CD4-positive, alpha-beta T cell treated with Interleukin-4 for 1 hour (primary cell): ENCODE results near the gene ARHGAP19.
A peak's percentile ranks its signal among the peaks of the same experiment; 100 is the strongest.
"Not testable (repeated sequence)": the region's sequence is repeated elsewhere in the genome, so short reads cannot be mapped to it uniquely, and the experiment has no call there.

Experiments
- DNase-seq, 2 donors: peaks; one replicate each; pipeline ENCODE4 v3.0.0-alpha.2; 2020 to 2022

Gene ARHGAP19

DNA sequence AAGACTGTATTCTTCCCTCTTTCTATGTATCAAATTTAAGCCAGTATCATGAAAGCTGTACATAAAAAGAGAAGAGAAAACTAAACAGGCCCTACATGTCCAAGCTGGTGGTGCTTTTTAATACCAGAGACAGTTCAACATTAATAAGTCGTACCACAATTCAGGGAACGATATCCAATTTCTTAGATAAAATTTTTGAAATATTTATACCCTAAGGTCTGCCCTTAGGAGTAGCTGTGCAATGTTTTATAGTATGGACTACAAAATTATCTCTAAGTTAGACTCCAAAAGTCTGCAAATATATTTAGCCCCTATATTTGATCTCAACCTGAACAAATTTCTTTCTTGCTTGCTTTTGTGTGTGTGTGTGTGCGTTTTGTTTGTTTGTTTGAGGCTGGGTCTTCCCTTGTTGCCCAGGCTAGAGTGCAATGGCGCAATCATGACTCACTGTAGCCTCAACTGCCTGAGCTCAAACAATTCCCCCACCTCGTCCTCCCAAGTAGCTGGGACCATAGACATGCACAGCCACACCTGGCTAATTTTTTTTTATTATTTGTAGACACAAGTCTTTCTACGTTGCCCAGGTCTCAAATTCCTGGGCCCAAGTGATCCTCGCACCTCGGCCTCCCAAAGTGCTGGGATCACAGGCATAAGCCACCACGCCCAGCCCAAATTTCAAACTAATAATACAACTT is 13.2 kb downstream of the ARHGAP19 start:
- peak in 1 of 2 donors; percentile 21 for DNase-seq

DNA sequence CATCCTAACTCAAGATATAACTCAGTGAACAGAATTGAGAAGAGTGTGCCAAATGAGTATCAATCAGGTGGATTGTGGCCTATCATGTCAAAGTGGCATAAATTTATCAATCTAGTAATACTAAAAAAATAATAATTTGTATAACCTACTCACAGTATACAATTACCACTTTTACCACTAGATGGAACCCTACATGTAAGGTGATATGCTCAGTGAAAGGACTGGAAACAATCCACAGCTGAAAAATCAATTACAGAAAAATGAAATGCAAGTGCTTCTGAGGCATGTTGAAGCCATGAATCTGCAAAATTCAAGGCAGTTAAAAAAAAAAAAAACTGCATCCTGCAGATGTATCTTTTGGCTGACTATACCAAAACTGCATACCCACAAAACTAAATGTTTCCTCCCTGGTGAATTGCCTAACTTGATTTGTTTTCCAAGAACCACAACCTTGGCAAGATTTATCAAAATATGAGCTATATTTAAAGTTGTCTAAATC is 13.9 kb downstream of the ARHGAP19 start:
- DNase-seq: peak in 1 of 2 donors; percentile 69

DNA sequence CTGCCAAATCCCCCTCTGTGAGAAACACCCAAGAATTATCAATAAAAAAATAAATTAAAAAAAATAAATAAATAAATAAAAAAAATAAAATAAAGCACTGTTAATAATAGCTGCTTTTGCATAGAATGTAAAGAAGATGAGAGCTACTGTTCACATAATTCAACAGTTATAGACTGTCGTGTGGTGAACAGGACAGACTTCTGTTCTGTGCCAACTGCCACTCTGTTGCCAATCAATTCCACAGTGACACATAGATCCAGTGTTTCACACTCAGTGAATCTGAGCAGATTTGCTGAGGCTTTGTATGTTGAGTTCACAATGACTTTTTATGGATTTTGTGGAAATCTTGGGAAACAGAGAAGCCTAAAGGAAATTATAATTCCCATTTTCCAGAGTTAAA is 14.9 kb downstream of the ARHGAP19 start:
- no peak for DNase-seq

DNA sequence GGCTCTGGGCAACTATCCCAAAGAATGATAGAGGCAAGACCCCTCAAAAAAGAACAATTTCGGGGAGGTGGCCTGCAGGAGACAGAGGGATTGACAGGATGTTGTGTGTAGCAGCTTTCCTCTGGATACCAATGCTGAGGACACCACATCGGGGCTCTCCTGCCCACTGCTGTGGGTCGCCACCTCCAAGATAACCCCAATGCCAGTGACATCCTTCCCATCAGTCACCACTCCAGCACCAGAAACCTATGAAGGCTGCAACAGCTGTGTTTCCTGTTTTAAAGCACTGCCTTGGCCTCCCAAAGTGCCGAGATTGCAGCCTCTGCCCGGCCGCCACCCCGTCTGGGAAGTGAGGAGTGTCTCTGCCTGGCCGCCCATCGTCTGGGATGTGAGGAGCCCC is 17.6 kb downstream of the ARHGAP19 start:
- DNase-seq: no peak

DNA sequence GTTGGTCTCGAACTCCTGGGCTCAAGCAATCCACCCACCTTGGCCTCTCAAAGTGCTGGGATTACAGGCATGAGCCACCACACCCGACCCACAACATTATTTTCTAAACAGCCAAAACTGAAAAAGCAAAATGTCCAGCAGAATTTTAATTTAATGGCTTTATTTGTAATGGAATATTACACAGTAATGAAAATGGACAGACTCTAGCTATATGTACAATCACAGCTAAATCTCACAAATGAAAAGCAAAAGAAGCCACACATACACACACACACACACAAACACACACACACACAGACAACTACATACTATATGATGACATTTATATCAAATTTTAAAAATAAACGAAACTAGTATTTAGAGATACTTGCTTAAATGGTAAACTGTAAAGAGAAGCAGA is 18.7 kb downstream of the ARHGAP19 start:
- no peak for DNase-seq

DNA sequence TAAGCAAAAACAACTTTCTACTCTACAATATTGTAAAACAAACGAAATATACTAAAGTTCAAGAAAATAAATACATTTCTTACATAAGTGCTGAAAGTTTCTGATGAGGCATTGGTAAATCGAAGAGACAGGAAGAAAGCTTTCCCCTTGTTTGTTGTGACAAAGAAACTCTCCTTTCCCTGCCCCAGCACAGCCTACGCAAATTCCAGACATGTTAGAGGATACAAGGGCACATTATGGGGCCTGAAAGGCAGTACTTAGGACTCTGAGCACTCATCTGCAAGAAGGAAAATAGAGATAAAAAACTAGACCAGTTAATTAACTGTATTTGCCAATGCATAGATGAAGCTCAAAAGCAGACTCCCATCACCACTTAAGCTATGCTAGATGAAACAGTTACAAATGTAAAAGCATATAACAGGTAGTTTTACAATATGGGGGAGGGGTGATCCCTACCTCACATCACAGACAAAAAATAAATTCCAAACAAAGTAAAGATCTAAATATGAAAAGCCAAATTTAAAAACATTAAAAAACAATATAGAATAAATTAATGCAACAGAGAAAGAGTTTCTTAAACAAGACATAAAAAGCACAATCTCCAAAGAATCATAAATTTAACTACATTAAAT is 21.8 kb downstream of the ARHGAP19 start:
- DNase-seq: no peak

DNA sequence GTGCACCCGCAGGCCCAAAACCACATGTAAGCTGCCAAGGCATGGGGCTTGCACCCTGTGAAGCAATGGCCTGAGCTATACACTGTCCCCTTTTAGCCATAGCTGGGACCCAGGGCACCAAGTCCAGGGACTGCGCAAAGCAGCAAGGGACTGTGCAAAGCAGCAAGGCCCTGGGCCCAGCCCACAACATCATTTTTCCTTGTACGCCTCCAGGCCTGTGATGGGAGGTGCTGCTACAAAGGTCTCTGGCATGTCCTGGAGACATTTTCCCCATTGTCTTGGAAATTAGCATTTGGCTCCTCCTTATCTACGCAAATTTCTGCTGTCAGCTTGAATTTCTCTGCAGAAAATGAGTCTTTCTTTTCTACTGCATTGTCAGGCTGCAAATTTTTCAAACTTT is 24.8 kb downstream of the ARHGAP19 start:
- no peak for DNase-seq

DNA sequence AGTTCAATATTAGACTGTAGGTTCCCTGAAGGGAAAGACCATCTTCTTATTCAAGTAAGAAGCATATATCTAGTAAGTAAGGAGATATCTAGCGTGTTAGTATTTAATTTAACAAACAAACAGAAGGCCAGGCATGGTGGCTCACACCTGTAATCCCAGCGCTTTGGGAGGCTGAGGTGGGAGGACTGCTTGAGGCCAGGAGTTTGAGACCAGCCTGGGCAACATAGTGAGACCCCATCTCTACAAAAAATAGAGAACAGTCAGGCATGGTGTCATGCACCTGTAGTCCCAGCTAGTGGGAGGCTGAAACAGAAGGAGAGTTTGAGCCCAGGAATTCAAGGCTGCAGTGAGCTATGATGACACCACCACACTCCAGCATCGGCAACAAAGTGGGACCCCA is 27.3 kb downstream of the ARHGAP19 start:
- DNase-seq: not testable (repeated sequence)

DNA sequence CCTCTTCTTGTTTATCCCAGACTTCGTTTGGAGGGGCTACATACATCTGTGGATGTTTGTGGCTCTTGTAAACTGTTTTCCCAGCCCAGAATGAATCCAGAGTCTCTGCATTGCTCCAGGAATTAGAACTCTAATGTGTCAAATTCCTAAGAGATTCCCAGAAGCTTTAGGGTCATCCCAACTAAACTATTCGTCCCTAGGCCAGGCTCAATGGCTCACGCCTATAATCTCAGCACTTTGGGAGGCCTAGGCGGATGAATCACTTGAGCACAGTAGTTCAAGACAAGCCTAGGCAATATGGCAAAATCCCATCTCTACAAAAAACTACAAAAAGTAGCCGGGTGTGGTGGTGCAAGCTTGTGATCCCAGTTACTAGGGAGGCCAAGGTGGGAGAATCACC is 28.5 kb downstream of the ARHGAP19 start:
- no peak for DNase-seq

DNA sequence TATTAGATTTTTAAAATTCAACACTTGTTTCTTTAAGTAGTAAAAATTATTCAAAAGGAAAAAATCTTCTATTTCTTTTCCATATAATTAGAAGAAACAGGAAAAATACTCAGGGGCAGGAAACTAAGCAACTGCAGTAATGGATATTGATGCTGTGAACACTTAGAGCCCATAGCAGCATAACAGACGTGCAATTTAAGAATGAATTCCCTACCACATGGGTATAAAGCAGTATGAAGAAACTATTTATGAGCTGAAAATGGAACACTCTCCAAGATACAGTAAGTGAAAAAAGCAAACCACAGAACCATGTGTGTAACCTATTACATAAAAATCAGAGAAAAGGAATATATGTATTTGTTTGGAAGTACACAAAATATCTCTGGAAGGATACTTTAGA is 30.8 kb downstream of the ARHGAP19 start:
- DNase-seq: no peak

DNA sequence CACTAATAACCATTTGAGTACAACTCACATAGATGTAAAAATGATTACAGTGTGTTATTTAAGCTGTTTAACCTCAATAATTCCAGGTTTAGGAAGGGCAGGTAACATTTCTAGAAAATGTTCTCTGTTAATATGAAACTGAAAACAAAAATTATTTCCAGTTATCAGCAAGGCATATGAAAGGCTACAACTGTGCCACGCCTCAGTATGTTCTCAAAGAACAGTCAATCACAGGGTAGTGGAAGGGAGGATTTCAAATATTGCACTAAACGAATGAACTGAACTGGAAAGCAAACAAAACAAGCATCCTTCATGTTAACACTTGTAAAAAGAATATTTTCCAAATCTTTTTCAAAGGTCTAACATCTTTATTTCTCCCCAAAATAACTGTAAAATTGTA is 31.3 kb downstream of the ARHGAP19 start:
- no peak for DNase-seq

DNA sequence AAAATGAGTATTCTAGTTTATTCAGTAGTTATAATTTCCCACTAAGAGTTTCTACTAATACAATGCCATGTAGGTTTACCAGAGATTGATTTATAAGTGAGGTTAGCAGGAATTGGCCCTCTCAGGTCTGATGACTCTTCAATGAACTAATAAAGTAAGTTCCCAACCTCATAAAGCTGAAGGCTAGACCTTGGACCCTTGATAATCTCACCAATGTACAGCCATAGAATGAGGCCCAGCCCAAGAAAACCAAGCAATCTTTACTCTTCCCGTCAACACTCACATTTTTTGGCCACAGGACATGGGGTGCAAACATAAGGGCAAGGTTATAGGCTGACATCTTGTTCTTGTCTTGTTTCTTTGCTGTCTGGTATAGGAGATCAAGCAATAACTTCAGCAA is 33.3 kb downstream of the ARHGAP19 start:
- DNase-seq: no peak

DNA sequence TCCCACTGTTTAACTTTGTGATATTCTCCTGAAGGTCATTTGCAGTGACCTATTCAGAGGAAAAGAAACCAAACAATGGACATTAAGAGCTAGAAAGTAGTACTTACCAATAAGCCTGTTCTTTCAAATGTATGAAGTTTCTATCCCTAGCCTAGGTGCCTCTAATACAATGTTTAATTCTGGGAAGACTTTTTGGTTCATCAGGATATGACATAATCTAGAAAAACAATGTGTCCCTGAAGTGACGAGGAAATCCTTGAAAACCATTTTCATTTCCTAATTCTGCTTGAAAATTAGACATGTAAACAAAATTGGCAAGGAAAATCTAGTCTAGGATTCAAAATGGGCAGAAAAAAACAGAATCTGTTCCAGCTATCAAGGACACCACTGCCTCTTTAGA is 36.1 kb downstream of the ARHGAP19 start:
- no peak for DNase-seq

DNA sequence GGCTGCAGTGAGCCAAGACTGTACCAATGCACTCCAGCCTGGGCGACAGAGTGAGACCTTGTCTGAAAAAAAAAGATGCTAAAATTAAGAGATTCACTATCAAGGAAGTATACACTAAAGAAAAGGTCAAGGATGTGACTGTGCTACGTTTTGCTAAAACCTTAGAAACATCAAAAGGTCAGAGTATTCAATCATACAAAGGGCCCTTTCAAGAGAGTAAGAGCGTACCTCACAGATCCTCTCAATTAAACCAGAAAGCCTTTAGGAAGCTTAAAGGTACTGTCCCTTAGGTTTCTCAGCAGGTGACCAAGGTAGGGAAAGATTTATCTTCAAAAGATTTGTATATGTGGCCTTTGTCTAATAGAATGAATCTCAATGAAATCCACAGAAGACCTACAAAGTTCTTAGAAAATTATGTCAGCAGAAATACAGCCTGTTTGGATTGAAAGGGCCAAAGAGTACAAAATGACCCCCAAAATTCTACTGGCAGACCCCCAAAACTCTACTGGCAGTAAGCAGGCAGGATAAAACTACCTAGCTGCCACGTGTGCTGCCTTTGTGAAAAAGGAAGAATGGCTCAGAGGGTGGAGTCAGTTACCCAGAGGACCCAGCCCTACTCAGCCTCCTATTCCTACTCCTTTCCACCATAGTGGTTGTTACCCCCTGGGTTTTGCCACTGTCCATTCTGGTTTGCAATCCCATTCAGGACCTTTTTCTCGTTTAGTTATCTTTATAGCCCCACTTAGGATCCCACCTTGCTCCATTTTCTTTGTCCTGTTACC is 36.7 kb downstream of the ARHGAP19 start:
- DNase-seq: no peak

DNA sequence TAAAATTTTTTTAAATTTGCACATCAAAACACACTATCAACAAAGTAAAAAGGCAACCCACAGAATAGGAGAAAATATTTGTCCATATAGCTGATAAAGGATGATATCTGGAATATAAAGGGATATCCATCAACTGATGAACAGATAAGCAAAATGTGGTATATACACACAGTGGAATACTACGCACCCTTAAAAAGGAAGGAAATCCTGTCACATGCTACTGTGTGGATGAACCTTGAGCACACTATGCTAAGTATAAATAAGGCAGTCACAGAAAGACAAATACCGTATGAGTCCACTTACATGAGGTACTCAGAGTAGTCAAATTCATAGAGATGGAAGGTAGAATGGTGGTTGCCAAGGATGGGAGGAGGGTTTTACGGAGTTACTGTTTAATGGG is 37.7 kb downstream of the ARHGAP19 start:
- no peak for DNase-seq

DNA sequence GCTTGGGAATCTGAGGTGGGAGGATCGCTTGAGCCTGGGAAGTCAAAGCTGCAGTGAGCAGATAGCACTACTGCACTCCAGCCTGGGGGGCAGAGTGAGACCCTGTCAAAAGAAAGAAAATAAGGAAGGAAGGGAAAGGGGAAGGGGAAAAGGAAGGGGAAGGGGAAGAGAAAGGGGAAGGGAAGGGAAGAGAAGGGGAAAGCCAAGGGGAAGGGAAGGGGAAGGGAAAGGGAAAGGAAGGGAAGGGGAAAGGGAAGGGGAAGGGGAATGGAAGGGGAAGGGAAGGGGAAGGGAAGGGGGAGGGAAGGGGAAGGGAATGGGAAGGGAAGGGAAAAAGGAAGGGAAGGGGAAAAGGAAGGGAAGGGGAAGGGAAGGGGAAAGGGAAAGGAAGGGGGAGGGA is 41.5 kb downstream of the ARHGAP19 start:
- DNase-seq: no peak

DNA sequence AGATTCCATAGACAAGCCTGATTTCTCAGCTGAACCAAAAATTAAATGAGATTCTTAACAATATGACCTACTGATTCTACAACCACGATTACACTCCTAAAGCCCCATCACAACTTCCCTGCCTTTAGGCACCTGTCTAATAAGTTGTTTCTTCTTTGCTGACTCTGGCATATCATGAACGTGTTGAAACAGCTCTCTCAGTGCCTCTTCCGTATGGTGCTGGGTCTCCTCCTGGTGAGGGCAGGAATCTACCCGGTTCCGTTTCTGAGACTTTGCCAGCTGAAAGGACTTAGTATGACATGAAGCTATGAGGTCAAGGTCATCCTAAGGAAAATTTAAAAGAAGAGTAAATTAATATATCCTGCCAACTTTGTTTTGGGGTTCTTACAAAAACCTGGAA is 48.6 kb downstream of the ARHGAP19 start:
- no peak for DNase-seq

DNA sequence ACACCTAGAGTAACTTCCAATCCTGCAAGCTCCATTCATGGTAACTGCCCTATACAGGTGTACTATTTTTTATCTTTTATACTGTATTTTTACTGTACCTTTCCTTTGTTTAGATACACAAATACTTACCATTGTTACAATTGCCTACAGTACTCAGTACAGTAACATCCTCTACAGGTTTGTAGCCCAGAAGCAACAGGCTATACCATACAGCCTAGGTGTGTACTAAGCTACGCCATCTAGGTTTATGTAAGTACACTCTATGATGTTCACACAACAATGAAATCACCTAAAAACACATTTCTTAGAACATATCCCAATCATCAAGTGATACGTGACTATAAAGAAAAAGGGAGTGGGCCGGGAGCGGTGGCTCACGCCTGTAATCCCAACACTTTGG is 53.6 kb downstream of the ARHGAP19 start:
- no peak for DNase-seq

DNA sequence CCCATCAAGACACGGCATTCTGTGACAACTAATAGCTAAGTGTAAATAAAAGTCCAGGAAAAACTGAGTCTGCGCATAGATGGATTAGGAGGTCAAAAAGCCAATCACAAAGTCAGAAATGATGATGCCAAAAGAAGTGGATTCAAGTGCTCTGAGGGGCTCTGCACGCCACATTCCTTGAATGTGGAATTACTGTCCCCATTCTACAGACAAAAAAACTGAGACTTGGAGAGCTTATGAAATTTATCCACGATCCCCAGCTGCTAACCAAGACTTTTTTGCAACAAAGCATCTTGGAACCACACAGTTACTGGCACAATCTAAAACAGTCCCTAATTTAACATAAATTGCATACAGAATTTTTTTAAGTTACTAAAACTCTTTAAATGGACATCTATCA is 57.1 kb downstream of the ARHGAP19 start:
- DNase-seq: no peak

DNA sequence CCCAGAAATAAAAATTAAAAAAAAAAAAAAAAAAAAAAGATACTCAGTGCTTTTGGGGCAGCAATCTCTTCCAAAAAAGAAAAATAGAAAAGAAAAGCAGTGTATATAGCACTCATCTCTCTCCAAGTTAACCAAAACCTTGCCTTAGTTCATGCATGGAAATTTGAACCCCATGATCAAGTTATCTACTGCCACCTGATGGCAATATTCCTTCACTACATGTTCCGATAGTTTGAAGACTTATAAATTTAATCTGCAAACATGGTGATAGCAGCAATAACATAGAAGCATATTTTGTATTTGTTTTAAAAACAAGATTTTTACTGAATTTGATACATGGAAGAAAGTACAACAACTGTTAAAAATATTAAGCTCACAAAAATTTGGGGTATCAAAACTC is 58.0 kb downstream of the ARHGAP19 start:
- peak in 1 of 2 donors; percentile 29 for DNase-seq

DNA sequence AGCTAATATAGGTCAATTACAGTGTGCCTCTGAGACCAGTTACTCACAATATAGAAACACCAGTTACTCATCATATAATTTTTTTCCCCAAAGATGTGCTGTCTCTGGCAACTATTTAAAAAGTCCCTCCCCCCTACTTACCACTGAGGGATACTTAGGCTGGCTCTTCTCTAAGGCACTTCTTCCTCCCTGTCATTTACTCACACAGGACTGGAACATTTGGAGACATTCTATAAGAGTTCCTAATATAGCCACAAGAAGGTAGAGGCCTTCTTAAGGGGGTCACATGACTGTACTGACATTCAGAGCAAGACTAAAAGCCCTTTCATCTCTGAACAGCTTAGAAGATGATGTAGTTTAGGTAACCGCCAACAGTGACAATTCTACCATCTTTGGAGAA is 62.3 kb downstream of the ARHGAP19 start:
- no peak for DNase-seq

DNA sequence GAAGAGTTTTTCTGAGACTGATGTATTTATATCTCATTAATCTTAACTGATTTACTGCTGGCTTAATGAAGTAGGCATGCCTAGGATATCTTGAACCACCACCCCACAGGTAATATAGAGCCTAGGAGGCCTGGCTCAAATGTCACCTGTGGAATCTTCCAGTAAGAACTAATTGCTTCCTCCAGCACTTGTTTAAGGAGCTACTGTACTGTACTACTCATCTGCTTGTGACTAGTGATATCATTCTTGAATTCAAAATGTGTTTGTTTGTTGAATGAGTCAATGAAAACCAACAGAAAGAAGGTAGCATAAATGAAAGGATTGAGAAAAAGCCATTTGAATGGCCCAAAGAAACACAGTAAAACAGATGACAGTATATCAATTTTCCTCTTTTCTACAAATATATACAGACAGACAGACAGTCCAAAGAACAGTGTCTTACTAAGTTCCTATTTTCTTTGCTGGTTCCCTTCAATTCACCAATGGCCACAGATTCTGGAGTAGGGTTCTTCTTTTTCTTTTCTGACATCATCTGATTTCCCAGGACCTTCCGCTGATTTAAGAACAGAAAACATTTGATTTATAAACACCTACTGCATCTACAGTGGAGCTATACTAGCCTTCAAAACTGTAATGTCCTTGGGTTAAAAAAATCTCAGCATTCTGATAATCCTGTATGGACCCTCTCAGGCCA is 63.0 kb downstream of the ARHGAP19 start:
- DNase-seq: no peak

DNA sequence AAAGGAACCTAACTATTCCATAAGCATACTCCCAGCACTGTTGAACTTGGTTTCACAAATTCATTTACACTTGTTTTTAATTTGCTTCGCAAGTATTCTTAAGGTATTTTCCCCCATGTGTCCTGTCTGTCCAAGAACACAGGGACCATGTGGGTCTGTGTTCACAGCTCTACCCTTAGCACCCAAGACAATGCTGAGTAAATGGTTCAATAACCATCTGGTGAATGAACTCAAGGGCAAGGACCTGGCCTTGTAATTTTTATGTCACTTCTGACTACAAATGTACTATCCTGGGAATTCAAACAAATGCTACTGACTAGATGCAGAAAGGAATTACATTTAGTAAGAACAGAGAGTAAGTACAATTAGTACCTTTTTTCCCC is 63.7 kb downstream of the ARHGAP19 start:
- no peak for DNase-seq
